Neural progenitor cell (in vitro differentiated cells): ENCODE data around the gene GAPT. TPM values are rescaled to one million over a fixed set of nuclear protein-coding genes. Genes with fewer than 3 reads are reported as not detected.
A peak's percentile ranks its signal among the peaks of the same experiment; 100 is the strongest.

ENCODE experiments used
- DNase-seq: peaks from one replicate; pipeline ENCODE4 v3.0.0-alpha.2; 2016; ENCODE audit warnings: low spot score
- H2AFZ ChIP-seq: fragments of 200-600 bp; sonication (generic); replicated peaks from 2 replicates; pipeline ENCODE4 v1.6.1; 2016; ENCODE audit warnings: antibody characterized with exemption
- H3F3A ChIP-seq: fragments of 200-600 bp; sonication (generic); 2 replicates; pipeline ENCODE4 v1.6.1; 2016; ENCODE audit warnings: antibody characterized with exemption, low read depth
- H3K27ac ChIP-seq: fragments of 200-600 bp; sonication (generic); 2 replicates; pipeline ENCODE4 v1.5.1; 2016; ENCODE audit warnings: mild to moderate bottlenecking
- H3K27me3 ChIP-seq: fragments of 200-600 bp; sonication (generic); 2 replicates; pipeline ENCODE4 v1.6.1; 2016; ENCODE audit warnings: mild to moderate bottlenecking, moderate library complexity
- H3K36me3 ChIP-seq: fragments of 200-600 bp; sonication (generic); 2 replicates; pipeline ENCODE4 v1.5.1; 2016
- H3K4me1 ChIP-seq: fragments of 200-600 bp; sonication (generic); 2 replicates; pipeline ENCODE4 v1.6.1; 2016; ENCODE audit warnings: mixed run types
- H3K4me2 ChIP-seq: fragments of 200-600 bp; sonication (generic); 2 replicates; pipeline ENCODE4 v1.6.1; 2016
- H3K4me3 ChIP-seq: fragments of 200-600 bp; sonication (generic); 2 replicates; pipeline ENCODE4 v1.5.1; 2016
- H3K79me2 ChIP-seq: fragments of 200-600 bp; sonication (generic); 2 replicates; pipeline ENCODE4 v1.6.1; 2016; ENCODE audit warnings: low read depth
- H3K9ac ChIP-seq: fragments of 200-600 bp; sonication (generic); 2 replicates; pipeline ENCODE4 v1.6.1; 2016
- H3K9me3 ChIP-seq: fragments of 200-600 bp; sonication (generic); 2 replicates; pipeline ENCODE4 v1.5.1; 2016; ENCODE audit warnings: low read depth
- H4K20me1 ChIP-seq: fragments of 200-600 bp; sonication (generic); 2 replicates; pipeline ENCODE4 v1.6.1; 2016; ENCODE audit warnings: low read depth
- H3K27ac Mint-ChIP-seq: 3 replicates; pipeline ENCODE4 v1.8.0; 2021; ENCODE audit warnings: mixed read lengths
- H3K27me3 Mint-ChIP-seq: 2 replicates; pipeline ENCODE4 v1.8.0; 2022; ENCODE audit warnings: low read depth, mild to moderate bottlenecking, inconsistent platforms, moderate library complexity, mixed read lengths; ENCODE audit not compliant: insufficient read depth
- H3K36me3 Mint-ChIP-seq: 3 replicates; pipeline ENCODE4 v1.8.0; 2021; ENCODE audit warnings: mixed read lengths
- H3K4me1 Mint-ChIP-seq: 3 replicates; pipeline ENCODE4 v1.8.0; 2021; ENCODE audit warnings: mixed read lengths
- H3K4me3 Mint-ChIP-seq: 3 replicates; pipeline ENCODE4 v1.8.0; 2021; ENCODE audit warnings: mild to moderate bottlenecking, moderate library complexity, mixed read lengths
- H3K9me3 Mint-ChIP-seq: 3 replicates; pipeline ENCODE4 v1.8.0; 2020; ENCODE audit warnings: mixed read lengths
- EZH2 ChIP-seq: fragments of 200-600 bp; sonication (generic); IDR thresholded peaks from 2 replicates; pipeline ENCODE4 v1.6.1; 2017; ENCODE audit warnings: antibody characterized with exemption, mild to moderate bottlenecking, moderate library complexity
- EZH2phosphoT487 ChIP-seq: fragments of 200-600 bp; sonication (generic); IDR thresholded peaks from 2 replicates; pipeline ENCODE4 v1.6.1; 2017; ENCODE audit warnings: antibody characterized with exemption
- total RNA-seq: library from RNA; depleted of rRNA; stranded (reverse); fragments of >200 nt; gene quantifications from 2 replicates; pipeline ENCODE4 v1.2.3, GENCODE V29; 2015; ENCODE audit warnings: low replicate concordance
- TF ChIP-seq, protein P1 (sequence below): fragments of 200-600 bp; sonication (generic); IDR thresholded peaks from 2 replicates; pipeline ENCODE4 v1.5.1; 2017; ENCODE audit warnings: antibody characterized with exemption, mild to moderate bottlenecking

GAPT gene
- total RNA-seq, 1 donor from 2014 or later = not detected

DNA sequence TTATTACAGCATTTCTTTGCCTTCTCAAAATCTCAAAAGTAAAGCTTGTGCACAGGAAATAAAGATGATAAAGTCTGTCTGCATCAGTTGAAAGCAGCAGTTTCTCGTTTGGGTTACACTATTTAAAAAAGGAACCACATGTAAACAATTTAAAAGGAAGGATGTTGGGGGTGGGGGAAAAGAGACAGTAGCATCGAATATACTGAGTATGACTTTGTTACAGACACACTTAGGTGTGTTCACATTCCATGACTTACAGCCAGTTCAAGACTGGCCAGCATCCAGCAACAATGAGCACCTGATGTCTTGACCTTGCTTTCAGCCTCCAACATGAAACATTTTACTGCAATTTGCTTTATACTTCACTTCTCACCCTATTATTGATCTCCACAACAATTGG, 8.7 kb downstream of the GAPT start:
- H2AFZ ChIP-seq = no peak overlapping the region
- TF ChIP-seq EZH2phosphoT487 (no peak), EZH2 (no peak)
- TF ChIP-seq, protein P1, sequence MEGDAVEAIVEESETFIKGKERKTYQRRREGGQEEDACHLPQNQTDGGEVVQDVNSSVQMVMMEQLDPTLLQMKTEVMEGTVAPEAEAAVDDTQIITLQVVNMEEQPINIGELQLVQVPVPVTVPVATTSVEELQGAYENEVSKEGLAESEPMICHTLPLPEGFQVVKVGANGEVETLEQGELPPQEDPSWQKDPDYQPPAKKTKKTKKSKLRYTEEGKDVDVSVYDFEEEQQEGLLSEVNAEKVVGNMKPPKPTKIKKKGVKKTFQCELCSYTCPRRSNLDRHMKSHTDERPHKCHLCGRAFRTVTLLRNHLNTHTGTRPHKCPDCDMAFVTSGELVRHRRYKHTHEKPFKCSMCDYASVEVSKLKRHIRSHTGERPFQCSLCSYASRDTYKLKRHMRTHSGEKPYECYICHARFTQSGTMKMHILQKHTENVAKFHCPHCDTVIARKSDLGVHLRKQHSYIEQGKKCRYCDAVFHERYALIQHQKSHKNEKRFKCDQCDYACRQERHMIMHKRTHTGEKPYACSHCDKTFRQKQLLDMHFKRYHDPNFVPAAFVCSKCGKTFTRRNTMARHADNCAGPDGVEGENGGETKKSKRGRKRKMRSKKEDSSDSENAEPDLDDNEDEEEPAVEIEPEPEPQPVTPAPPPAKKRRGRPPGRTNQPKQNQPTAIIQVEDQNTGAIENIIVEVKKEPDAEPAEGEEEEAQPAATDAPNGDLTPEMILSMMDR = no peak
- Mint-ChIP-seq H3K4me1 (peaks cover 3% of the 10 kb centered on the region), H3K4me3 (no peak overlapping the region), H3K36me3 (no peaks in the 10 kb centered on the region), H3K9me3 (no peaks in the 10 kb centered on the region), H3K27ac (no peak overlapping the region), H3K27me3 (no peaks in the 10 kb centered on the region)
- H3K27me3 ChIP-seq = no peaks in the 10 kb centered on the region
- DNase-seq = no peak
- no peak overlapping the region for H3K9ac ChIP-seq
- H3F3A ChIP-seq = no peaks in the 10 kb centered on the region
- no peaks in the 10 kb centered on the region for H3K36me3 ChIP-seq
- no peak overlapping the region for H3K4me2 ChIP-seq
- H3K4me3 ChIP-seq = no peak overlapping the region
- H4K20me1 ChIP-seq = no peaks in the 10 kb centered on the region
- H3K9me3 ChIP-seq = no peaks in the 10 kb centered on the region
- H3K27ac ChIP-seq = no peak overlapping the region
- no peaks in the 10 kb centered on the region for H3K79me2 ChIP-seq
- no peaks in the 10 kb centered on the region for H3K4me1 ChIP-seq

DNA sequence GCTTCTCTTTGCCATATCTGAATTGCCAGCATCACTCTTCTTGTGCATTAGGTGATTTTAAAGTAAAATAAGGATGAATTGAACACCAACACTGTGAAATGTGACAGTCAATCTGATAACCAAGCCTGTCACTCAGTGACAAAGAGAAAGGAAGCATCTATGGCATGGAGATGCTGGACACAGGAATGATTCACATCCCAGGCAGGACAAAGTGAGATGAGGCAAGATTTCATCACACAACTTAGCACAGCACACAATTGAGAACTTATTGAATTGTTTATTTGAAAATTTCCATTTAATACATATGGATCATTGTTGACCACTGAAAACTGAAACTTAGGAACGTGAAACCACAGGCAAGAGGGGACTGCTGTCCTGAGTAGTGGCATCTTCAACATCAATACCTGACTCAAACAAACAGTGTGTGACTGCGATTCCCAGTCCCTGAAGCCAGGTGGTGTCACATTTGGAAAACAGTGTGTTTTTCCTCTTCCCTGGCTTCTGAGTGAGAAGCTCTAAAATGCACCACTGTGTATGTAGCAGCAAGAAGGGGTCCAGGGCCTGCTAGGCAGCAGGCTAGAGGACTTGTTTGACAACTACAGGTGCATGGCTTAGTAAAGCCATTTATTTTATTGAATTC, 10.7 kb downstream of the GAPT start:
- Histone ChIP-seq H3K4me3 (no peak overlapping the region), H4K20me1 (no peaks in the 10 kb centered on the region), H3K9me3 (no peaks in the 10 kb centered on the region), H3K79me2 (no peaks in the 10 kb centered on the region), H3K9ac (no peak overlapping the region), H3F3A (no peaks in the 10 kb centered on the region), H3K27ac (no peak overlapping the region), H2AFZ (no peak overlapping the region), H3K36me3 (no peaks in the 10 kb centered on the region), H3K4me2 (no peak overlapping the region), H3K27me3 (no peaks in the 10 kb centered on the region), H3K4me1 (no peaks in the 10 kb centered on the region)
- DNase-seq = peak; percentile 31
- H3K9me3 Mint-ChIP-seq = no peaks in the 10 kb centered on the region
- TF ChIP-seq, protein P1 = peak; percentile 43
- TF ChIP-seq EZH2 (no peak), EZH2phosphoT487 (no peak)
- H3K27me3 Mint-ChIP-seq = no peaks in the 10 kb centered on the region
- no peak overlapping the region for H3K4me3 Mint-ChIP-seq
- no peaks in the 10 kb centered on the region for H3K36me3 Mint-ChIP-seq
- H3K4me1 Mint-ChIP-seq = peaks cover 3% of the 10 kb centered on the region
- H3K27ac Mint-ChIP-seq = no peak overlapping the region

DNA sequence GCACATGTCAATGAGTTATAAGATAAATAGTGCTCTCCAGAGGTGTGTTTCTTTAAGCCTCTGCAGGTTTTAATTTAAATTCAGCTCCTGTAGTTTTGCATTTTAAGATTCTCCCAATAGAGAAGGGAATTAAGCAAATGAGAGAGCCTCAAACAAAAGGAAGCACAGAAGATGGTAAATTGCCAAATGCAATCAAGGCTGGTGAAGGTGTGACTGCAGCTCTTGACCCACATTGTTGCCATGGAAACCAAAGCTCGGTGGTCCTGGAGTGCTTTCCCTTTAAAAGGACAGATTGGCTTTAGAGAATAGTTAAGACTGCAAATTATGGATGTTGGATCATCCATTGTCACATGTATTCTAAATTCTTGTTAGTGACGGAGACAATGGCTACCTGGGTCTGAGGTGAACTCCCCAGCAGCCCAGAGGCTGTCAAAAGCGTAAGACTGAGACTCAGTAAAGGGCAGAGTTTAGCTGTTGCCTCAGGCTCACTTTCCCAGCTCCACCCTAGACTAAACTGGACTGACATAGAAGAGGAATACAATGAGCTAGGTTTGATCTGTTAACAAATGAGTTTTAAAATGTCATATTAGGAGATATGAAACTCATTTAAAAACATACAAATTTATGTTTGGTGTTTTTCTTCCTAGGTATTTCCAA, 12.3 kb downstream of the GAPT start:
- H3K27me3 Mint-ChIP-seq = no peaks in the 10 kb centered on the region
- no peaks in the 10 kb centered on the region for H3K9me3 Mint-ChIP-seq
- Histone ChIP-seq H3K79me2 (no peaks in the 10 kb centered on the region), H2AFZ (no peak overlapping the region), H3K27me3 (no peaks in the 10 kb centered on the region), H3K27ac (no peak overlapping the region), H3K9me3 (no peaks in the 10 kb centered on the region), H3F3A (no peaks in the 10 kb centered on the region), H4K20me1 (no peaks in the 10 kb centered on the region), H3K36me3 (no peaks in the 10 kb centered on the region), H3K9ac (no peak overlapping the region), H3K4me1 (no peaks in the 10 kb centered on the region), H3K4me2 (no peak overlapping the region), H3K4me3 (no peak overlapping the region)
- peaks cover 3% of the 10 kb centered on the region for H3K4me1 Mint-ChIP-seq
- H3K27ac Mint-ChIP-seq = no peak overlapping the region
- no peaks in the 10 kb centered on the region for H3K36me3 Mint-ChIP-seq
- TF ChIP-seq, protein P1 = no peak
- no peak for TF ChIP-seq EZH2phosphoT487
- no peak for TF ChIP-seq EZH2
- H3K4me3 Mint-ChIP-seq = no peak overlapping the region
- peak; percentile 50 for DNase-seq
